GM21529 (cell line): Measurements from ENCODE around the gene NECTIN4.
"Not testable (repeated sequence)": the region's sequence is repeated elsewhere in the genome, so short reads cannot be mapped to it uniquely, and the experiment has no call there.

Experiments
- ATAC-seq: cut with Tn5 transposase; IDR thresholded peaks from one replicate; pipeline ENCODE4 v1.9.1; 2021; ENCODE audit not compliant: unreplicated experiment

NECTIN4 gene

GRCh38 chr1:161089251-161089924 lies at the start of gene NECTIN4:
NECTIN4 (minus strand) TSS chr1:161089558; CDS start chr1:161089296, 262 bp downstream.
- ATAC-seq: no peak

GRCh38 chr1:161138431-161138830 lies 49.1 kb upstream of the NECTIN4 start:
- no peak for ATAC-seq

- no peak for ATAC-seq
These were observed 48.5 kb upstream of the NECTIN4 start for GRCh38 chr1:161137881-161138280.

- peak; percentile 7 for ATAC-seq
These were observed 43.9 kb upstream of the NECTIN4 start for GRCh38 chr1:161133220-161133740.

GRCh38 chr1:161132410-161133219 lies 43.3 kb upstream of the NECTIN4 start, which contains the start of gene DEDD:
DEDD (minus strand) TSS chr1:161132667; CDS start chr1:161124462, 8,205 bp downstream.
- peak; percentile 95 for ATAC-seq

GRCh38 chr1:161131523-161132409 lies 42.4 kb upstream of the NECTIN4 start:
- ATAC-seq: no peak

GRCh38 chr1:161130266-161130665 lies 40.9 kb upstream of the NECTIN4 start:
- ATAC-seq: no peak

GRCh38 chr1:161128591-161129420 lies 39.4 kb upstream of the NECTIN4 start:
- no peak for ATAC-seq

GRCh38 chr1:161127649-161128048 lies 38.3 kb upstream of the NECTIN4 start:
- ATAC-seq: no peak

- ATAC-seq: no peak
These were observed 33.6 kb upstream of the NECTIN4 start for GRCh38 chr1:161122967-161123366.

GRCh38 chr1:161121834-161122233 lies 32.5 kb upstream of the NECTIN4 start:
- ATAC-seq: no peak

GRCh38 chr1:161121042-161121650 lies 31.8 kb upstream of the NECTIN4 start:
- no peak for ATAC-seq

GRCh38 chr1:161119092-161119903 lies 29.9 kb upstream of the NECTIN4 start:
- ATAC-seq: peak; percentile 59

GRCh38 chr1:161117759-161118581 lies 28.6 kb upstream of the NECTIN4 start, which contains the start of the genes NIT1 and PFDN2:
NIT1 (plus strand) TSS chr1:161118105; CDS start chr1:161118177, 72 bp downstream.
PFDN2 (minus strand) TSS chr1:161118037; CDS start chr1:161118026, 11 bp downstream.
- peak; percentile 83 for ATAC-seq

- not testable (repeated sequence) for ATAC-seq
These were observed 26.6 kb upstream of the NECTIN4 start for GRCh38 chr1:161115961-161116360.

- ATAC-seq: no peak
These were observed 25.9 kb upstream of the NECTIN4 start for GRCh38 chr1:161115132-161115711.

- ATAC-seq: no peak
These were observed 25.2 kb upstream of the NECTIN4 start for GRCh38 chr1:161114556-161114955.
